Stimulated activated CD8-positive, alpha-beta memory T cell treated with anti-CD3 and anti-CD28 coated beads, Interleukin-4, amount 100 ng/mL, for 48 hours (primary cell): ENCODE results near the gene NMRK1.

ENCODE experiments used
- DNase-seq: peaks from one replicate; pipeline ENCODE4 v3.0.0-alpha.2; 2020

Gene NMRK1

GRCh38 chr9:75054368-75055001 lies 33.5 kb downstream of the NMRK1 start:
- DNase-seq = no peak

GRCh38 chr9:75053869-75054268 lies 34.1 kb downstream of the NMRK1 start:
- DNase-seq = no peak

- no peak for DNase-seq
Measured at GRCh38 chr9:75051285-75051684, 36.7 kb downstream of the NMRK1 start.

GRCh38 chr9:75047506-75047905 lies 40.4 kb downstream of the NMRK1 start:
- DNase-seq = no peak

- no peak for DNase-seq
Measured at GRCh38 chr9:75046725-75047345, 41.1 kb downstream of the NMRK1 start.

- DNase-seq = no peak
Measured at GRCh38 chr9:75041041-75041440, 46.9 kb downstream of the NMRK1 start.

- no peak for DNase-seq
Measured at GRCh38 chr9:75039801-75040200, 48.2 kb downstream of the NMRK1 start.

- no peak for DNase-seq
Measured at GRCh38 chr9:75039009-75039408, 48.9 kb downstream of the NMRK1 start.

GRCh38 chr9:75036793-75037192 lies 51.2 kb downstream of the NMRK1 start:
- no peak for DNase-seq

GRCh38 chr9:75033791-75034473 lies 54.0 kb downstream of the NMRK1 start:
- no peak for DNase-seq

GRCh38 chr9:75027187-75028107 lies 60.5 kb downstream of the NMRK1 start:
- peak; percentile 66 for DNase-seq

- DNase-seq = no peak
Measured at GRCh38 chr9:75023846-75024245, 64.1 kb downstream of the NMRK1 start.

GRCh38 chr9:75019654-75020053 lies 68.3 kb downstream of the NMRK1 start:
- no peak for DNase-seq

GRCh38 chr9:75019022-75019421 lies 68.9 kb downstream of the NMRK1 start:
- no peak for DNase-seq

GRCh38 chr9:75017378-75017777 lies 70.6 kb downstream of the NMRK1 start:
- DNase-seq = no peak

- no peak for DNase-seq
Measured at GRCh38 chr9:75013735-75014134, 74.2 kb downstream of the NMRK1 start.
